Hematopoietic multipotent progenitor cell treated with erythropoietin and hydrocortisone succinate and interleukin-3 and kit ligand, for 17 days (in vitro differentiated cells): Measurements from ENCODE around the gene CD36.

ENCODE experiments used
- DNase-seq: peaks from one replicate; pipeline ENCODE4 v3.0.0-alpha.2; 2015; ENCODE audit warnings: low spot score

CD36 gene

DNA sequence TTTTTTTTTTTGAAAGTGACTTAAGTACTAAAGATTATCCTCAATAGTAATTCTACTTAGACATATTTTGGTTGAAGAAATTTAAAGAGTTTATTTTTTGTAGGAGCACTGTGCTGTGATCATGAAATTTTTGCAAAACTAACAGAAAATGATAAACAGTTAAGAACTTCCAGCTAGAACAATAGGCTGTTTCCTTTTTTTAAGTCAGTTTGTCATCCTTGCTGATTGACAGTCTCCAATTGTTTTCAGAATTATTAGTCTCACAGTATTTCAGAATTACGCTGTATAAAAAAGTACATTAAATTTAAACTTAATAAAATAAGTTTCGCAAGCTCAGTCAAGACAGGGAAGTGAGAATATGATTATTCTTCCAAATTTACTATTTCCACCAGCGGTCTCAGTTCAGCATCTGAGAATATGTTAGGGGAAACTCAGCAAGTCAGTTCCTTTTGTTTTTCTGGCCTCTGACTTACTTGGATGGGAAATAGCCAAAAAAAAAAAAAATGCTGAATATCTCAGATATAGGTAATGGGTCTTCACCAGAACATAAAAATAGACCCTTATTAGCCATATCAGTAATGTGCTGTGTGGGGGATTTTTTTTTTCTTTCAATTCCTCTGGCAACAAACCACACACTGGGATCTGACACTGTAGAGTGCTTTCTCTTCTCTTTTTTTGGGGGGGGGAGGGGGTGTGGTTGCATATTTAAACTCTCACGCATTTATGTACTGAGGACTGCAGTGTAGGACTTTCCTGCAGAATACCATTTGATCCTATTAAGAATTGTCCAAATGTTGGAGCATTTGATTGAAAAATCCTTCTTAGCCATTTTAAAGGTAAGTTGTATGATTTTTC is at the start of gene CD36:
CD36 (plus strand) TSS at position 732 of the 855 bp plus-strand sequence. CDS start 8,099 bp downstream, outside the sequence.
- peak; percentile 20 for DNase-seq

DNA sequence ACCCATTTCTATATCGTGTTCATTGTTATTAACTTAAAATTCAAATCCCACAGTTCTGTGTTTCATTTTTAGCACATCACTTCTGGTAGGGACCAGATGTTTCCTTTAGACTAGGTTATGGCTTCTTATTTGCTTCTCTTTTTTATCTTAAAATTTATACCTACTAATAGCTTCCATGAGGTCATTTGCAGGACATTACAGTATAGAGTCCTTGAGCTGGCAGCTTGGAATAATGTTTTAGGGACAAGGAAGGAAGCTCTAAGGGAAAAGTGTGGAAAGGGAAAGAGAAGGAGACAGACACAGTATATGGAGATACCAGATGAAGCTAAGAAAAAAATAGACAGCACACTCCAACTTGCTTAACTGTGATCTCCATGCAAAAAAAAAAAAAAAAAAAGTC is 48.8 kb upstream of the CD36 start:
- DNase-seq: no peak

DNA sequence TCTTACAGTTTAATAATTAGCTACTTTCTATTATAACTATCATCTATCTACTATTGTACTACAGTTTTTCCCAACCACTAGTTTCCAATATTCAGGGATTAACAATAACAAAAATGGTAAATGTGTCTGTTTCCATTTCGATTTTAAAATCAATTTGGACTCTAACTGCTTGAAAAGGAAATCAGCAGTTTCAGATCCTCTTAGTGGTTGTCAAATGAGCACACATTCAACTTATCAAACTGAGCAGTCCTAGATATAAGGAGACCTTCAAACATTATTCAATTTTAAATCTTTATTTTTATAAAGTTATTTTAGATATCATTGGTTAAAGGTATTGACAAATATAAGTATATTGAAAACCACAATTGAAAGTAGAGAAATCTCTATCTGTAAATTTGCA is 46.8 kb upstream of the CD36 start:
- no peak for DNase-seq

DNA sequence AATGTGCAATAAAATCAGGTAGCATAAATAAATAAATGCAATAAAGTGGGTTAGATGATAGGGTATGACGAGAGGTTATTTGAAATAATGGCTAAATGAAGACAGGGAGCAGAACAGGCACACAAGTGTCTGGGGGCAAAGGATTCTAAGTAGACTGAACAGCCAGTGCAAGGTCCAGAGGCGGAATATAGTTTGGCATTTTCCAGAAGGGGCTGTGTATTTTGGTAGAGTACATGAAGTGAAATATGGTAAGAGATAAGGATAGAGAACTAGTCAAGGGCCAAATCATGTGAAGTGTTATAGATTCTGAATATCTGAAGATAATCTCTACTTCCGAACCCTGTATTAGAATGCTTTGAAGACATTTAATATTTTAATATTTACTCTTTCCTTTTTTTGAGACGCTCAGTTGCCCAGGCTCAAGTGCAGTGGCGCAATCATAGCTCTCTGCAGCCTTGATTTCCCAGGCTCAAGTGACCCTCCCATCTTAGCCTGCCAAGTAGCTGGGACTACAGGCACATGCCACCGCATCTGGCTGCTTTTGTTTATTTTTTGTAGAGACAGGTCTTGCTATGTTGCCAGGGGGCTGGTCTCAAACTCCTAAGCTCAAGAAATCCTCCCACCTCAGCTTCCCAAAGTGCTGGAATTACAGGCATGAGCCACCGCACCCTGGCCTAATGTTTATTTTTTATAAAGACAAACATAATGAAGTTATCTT is 44.4 kb upstream of the CD36 start:
- no peak for DNase-seq

DNA sequence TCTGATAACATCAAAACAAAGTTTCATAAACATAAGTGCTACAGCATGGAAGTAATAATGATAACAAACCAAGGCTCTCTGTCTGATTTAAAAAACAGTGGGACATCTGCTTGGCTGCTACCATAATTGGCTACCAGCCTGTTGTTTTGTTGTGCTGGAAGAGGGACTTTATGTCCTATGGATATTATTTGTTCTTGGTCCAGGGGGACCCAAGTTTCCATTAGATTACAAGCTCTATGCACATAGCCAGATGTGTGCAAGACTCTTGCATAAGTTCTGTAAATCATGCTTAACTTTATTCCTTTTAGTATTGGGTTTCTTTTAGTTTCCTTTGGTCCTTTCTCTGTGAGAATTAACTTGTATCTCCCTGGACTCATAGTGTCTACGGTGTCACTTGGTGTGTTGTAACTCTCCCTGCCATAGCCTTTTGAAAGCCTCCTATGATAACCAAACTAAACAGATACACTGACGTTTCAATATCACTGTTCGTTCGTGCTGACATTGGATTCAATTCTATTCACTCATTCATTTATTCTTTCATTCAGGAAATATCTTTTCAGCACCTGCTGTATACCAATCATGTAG is 41.4 kb upstream of the CD36 start:
- DNase-seq: no peak

DNA sequence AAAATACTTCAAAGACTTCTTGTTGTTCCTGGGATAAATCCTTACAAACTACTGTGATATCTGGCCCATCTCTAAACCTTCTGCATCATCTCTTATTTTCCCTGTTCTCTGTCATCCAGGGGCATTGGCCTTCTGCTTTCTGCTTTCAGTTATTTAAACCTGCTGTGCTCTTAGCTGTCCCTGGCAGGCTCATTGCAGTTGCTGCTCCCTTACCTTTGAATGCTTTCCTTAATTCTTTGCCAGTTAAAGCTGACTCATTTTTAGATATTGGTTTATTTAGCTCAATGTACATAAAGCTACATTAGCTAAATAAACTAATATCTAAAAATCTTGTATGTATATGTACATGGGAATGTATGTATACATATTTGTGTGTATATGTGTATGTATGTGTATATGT is 40.6 kb upstream of the CD36 start:
- no peak for DNase-seq

DNA sequence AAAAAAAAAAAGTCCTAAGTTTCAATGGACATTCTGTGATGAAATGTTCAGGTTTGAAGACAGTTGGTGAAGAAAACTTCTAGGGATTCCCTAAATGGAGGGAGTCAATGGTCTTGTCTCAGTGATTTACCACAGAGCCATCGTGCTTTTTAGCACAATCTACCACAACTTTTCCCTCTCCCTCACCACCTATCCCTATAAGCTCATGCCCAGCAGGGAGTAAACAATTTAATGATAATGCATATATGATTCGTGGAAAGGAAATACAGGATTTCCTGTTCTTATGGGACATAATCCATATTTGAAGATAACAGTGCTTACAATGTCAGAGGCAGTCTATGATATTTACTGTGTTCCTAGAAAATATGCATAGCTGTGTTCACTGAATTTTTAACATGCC is 38.4 kb upstream of the CD36 start:
- no peak for DNase-seq

DNA sequence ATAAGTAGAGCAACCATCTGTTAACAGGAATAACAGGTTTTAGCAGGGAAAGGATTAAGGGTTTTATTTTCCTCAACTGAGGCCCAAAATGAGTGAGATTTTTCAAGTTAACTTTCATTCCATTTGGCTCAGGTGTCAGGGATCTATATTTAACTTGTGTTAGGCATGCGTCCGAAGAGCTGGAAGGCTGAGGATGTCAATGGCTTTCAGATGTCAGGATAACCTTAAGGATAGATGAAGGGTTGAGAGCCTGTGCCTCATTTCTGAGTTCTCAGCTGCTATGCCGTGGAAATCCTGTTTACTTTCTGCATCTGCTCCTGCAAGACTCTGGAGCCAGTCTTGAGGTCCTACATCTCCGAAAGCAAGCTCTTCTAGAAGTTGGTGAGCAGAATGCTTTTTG is 36.4 kb upstream of the CD36 start:
- DNase-seq: no peak

DNA sequence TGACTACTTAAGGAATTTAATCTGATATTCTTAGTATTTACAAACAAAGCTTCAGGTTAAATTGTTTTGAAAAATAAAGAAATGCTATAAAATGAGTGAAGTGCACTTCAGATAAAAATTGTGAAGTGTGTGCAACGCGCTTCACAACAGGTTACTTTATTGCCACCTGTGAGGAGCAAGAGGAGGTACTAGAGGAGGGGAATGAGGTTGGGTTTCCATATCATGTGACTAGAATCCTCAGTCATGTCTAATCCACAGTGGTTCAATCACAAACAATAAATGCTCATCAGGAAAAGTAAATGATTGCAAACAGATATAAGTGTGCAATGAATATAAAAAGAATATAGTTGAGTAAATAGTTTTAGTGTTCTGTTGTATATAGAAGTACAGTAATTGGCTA is 34.5 kb upstream of the CD36 start:
- DNase-seq: no peak

DNA sequence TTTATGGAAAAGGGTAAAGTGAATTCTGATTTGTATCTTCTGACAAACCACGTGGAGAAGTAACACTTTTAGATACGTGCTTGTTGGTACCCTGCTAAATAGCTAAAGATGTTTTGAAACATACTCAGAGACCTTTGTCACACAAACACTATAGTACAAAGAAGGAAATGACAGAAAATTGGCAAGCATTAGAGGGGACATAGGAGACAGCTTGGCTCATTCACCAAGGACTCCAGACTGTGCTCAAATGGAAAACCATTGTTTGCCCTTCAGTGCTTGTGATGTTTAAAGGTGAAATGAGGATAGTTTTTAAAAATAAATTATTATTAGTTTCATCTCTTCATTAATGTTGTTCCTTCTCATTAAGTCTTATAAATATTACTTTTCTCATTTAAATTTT is 34.0 kb upstream of the CD36 start:
- DNase-seq: no peak

DNA sequence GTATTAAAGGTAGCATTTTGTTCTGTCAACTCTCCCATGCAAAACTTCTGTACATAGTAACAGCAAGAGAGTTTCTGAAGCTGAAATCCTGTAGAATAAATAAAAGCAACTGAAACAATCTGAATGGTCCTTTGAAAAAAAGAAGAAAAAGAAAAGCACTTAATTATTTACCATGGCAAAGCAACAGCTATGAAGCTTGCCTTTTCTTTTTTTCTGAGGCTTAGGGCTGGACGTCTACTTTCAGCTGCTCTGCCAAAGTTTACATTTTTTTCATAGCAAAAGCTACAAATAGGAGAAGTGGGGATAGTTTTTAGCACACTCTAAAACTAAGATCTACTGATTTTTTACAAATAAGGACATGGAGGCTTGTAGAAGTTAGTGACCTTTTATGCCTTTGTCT is 31.3 kb upstream of the CD36 start:
- DNase-seq: no peak

DNA sequence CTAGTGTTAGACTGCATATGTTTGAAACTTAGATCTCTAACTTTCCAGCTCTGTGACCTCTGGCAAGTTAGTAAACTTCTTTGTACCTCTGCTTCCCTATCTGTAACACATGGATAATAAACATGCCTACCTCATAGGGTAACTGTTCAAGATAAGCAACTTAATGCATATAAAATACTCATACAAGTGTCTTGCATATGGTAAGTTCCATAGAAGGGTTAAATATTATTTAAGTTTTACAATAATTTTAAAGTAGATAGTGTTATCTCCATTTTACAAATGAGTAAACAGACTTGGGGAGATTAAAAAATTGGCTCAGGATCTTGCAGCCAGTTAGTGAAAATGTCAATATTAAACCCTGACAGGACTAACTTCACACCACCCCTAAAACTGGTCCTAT is 30.1 kb upstream of the CD36 start:
- peak; percentile 36 for DNase-seq

DNA sequence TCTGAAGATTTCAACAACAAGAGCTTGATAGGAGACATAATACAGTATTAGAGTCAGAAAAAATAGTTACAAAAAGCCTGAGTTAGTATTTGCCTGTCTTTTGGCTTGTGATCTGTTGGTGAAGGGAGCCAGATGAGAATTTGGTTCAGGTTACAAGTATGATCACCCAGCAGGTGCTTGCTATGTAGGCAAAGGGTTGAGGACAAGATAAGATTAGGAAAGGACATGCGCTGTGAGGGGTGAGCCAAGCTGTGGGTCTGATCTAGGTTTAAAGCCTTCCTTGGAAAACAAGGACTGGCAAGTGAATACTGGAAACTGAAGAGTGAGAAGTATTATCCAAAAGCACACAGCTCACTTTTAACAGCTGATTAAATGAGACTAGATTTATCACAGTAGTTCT is 28.7 kb upstream of the CD36 start:
- DNase-seq: peak; percentile 56

DNA sequence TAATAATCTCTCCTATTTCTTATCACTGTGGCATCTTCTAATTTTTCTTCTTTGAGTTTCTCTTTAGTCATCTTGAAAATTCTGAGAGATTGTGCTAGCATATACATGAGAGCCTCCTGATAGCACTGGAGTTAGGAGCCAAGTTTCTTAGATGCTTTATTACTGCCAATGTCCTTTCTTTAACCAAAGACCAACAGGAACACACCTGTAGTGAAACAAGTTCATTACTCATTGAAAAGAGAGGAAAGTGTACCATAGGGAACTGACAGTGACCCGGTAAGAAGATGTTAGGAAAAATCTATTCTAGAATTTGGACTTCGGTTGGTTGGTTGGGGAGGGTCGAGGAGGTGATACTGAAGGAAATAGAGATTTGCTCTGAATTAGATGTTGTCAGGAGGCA is 27.1 kb upstream of the CD36 start:
- no peak for DNase-seq

DNA sequence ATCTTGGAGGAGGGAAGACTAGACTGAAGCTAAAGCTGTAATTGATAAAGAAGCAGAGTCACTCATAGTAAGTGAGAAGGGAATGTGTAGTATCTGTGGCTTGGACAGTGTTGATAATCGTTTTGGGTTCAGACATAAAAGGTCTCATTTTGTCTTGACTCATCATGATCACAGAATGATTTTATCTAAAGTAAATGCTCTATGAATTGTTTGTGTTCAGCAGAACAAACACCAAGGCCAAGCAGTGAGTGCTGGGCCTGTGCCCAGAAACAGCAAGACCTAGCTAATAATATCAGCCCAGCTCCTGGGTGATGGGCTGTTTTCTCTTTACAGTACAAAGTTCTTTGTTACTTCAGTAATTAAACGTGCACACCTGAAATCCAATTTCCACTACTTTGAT is 26.7 kb upstream of the CD36 start:
- peak; percentile 21 for DNase-seq

DNA sequence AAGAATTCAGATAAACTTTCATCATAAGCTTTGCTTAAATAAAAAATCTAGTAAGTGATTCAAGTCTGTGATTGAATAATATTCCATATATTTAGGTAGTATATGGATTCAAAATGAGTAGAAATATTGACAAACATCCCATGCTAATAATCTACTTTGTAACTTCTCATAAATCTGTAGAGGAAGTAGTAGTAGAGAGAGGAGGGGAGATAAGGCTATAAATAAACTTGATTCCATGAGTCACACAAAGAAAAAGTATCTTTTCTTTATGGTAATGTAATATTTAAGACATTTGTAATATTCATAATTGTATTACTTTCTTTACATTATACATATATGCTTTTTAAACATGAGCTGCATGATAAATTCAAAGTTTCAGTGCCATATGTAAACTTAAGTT is 25.6 kb upstream of the CD36 start:
- DNase-seq: no peak

DNA sequence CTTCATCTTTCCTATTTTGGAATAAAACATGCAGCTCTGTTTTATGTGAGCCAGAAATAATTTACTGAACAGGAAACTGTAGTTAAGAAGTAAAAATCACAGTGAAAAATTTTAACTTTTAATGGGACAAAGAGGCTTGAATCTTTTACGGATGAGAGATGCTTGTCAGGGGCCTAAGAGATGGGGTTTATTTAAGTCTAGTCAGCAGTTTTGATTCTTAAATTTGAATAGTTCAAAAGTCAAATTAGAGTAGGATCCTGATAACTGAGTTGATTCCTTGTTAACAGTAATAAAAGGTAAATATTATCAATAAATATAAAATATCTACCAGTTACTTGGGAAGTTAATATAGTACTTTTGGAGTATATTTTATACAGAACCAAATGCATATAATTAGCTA is 24.9 kb upstream of the CD36 start:
- no peak for DNase-seq

DNA sequence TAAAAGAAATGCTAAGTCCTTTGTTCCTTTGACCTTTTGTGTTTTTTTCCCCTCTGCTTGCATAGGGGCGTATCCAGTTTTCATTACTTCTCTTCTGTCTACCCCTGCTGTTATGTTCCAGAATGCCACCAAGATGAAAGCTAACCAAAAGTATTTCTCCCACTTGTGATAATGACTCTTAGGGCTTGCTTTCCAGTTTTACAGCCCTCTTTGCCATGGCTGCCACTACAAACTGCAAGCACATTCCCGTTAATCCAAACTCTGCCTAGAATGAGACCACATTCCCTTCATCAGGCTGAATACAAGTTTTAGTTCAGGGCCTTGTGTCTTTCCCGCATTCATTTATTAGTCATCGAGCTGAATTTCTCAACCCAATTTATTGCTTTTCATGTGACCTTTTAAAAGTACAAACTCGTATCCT is 23.6 kb upstream of the CD36 start:
- no peak for DNase-seq

DNA sequence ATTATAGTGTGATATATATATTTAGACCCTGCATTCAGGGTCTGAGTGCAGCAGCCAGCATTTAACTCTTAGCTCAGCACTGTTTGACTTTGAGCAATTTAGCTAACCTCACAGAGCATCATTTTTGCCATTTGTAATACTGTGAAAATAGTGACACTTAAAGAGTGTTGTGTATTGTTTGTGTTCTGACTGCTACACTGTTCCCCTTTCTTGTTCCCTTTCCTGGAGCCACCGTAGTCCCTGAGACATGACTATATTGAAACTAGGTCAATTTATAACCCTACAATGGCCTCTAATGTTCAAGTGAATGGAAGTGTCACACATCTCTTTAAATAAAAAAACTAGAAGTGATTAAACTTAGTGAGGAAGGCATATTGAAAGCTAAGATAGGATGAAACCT is 20.3 kb upstream of the CD36 start:
- DNase-seq: no peak

DNA sequence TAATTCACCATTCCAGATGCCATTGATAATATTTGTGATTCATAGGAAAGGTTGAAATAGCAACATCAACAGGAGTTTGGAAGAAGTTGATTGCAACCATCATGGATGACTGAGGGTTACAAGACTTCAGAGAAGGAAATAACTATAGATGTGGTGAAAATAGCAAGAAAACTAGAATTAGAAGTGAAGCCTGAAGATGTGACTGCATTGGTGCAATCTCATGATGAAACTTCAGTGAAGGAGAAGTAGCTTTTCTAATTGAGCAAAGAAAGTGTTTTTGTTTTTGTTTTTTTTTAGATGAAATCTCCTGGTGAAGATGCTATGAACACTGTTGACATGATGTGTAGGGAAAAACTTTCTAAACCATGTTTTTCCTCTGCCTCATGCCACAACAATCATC is 18.7 kb upstream of the CD36 start:
- no peak for DNase-seq

DNA sequence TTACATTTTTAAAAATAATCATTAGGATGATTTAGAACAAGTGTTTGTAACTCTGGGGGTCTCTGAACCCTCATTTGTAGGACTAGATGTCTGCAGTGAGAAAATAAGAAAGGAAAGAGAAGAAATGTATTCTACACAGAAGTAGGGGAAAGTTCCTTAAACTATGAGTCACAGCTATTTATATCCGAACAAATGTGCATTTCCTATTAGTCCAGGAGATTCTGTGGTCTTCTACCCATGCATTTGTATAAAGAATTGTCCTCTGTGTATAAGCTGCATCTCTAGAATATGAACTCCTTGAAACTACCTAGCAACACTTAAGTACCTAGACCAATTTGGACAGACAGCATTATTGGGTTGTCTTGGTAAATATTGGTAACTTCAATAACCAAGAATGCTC is 15.9 kb upstream of the CD36 start:
- no peak for DNase-seq

DNA sequence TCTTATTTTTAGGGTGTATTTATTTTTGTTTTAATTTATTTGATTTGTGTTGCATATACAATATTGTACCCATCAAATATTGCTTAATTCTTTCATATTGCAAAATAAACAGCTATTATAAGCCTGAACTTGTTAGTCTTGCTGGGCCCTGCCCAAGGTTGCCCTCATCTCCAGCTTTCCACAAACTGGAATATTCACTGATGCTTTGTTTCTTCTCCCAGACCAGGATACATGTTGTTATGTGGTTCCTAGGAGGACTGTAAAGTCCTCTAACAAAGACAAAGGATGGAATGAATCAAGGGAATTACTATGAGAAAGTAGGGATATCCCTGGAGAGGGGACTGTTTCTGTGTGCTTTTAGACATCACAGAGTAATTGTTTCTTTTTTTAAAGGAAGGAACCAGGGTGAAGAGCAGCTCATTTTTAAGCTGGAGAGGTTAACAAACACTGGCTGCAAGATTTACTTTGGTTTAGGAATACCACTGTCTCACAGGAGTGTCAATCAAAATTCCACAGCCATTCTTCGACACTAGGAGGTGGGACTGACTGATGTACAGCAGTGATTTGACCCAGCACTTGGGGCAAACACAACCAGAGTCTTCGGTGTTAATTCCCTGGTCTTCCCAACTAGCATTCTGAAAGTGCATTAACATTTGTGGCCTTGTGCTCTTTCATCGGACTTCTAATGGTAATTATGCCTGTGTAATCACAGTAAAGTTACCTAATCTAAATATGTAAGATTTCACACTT is 14.8 kb upstream of the CD36 start:
- DNase-seq: no peak

DNA sequence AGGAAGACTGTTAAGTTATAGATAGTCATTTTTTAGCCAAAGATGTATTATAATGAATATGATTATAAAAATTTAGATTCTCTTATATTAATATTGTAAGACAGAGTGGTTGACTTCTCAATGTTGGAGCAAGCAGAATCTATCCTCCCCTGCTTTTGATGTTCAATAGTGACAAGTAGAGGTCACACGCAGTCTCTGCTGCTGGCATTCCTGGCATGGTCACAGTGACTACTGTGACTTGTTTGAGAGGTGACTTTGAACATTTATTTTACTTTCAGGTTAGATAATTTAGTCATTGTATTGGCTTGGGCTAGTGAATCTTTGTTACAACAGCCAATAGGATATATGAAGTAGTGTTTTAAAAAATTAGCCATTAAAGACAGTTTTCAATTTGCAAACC is 13.7 kb upstream of the CD36 start:
- DNase-seq: no peak
